A204.1 (cell line): ENCODE measurements around the gene RPL10A.

Experiments
- FAIRE-seq: peaks from 2 replicates; lab custom pipeline; 2012; peaks lifted over from hg19 to GRCh38; lab: Jason Lieb, UNC

RPL10A gene

DNA sequence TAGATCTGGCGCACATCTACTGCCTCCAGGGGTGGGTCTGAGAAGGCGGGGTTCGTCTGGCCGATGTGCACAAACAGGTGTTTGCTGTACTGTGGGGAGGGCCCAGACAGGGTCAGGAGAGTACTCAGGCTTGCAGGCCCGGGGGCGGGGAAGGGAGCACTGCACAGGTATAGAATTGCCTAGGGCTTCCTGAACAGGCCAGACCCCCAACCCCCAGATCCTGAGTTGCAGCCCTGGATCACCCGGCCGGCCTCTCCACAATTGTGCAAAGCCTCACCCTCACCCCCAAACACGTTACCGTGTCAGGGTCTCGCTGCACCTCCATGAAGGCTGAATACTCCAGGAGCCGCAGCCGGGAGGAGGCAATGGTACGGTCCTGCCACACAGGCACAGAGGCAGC is 7.8 kb downstream of the RPL10A start:
- no peak for FAIRE-seq

DNA sequence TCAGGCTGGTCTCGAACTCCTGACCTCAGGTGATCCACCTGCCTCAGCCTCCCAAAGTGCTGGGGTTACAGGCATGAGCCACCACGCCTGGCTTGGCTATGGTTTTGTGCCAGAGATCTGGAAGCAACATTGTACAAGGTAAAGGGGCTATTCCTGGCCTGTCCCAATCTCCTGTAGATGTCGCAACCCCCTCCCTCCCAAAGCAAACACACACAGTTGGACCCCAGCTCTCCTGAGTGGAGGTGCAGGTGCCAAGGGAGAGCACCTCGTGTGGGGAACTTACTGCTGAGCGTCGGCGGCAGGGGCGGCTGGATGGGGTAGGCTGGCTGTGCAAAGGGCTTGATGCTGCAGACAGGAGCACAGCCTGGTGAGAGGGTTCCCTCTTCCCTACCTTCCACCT is 8.8 kb downstream of the RPL10A start:
- FAIRE-seq = no peak

DNA sequence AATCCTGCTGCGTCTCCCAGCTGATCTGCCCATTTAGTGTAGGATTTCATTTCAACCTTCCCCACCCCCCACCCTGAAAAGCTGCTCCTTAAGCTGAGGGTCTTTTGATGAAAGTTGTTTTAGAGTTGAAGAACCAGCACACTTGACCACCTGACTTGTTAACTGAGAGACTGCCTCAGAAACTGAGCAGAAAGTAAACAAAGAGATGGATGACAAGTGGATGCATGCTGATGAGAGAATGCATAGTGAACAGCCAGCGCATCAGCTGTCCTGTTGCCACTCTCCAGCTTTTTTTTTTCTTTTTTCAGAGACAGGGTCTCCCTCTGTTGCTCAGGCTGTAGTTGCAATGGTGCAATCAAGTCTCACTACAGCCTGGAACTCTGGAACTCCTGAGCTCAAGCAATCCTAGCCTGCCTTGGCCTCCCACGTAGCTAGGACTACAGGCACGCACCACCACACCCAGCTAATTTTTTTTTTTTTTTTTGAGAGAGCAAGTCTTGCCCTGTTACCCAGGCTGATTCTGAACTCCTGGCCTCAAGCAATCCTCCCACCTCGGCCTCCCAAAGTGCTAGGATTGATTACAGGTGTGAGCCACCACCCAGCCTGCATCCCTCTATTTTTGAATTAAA is 9.5 kb downstream of the RPL10A start:
- no peak for FAIRE-seq

DNA sequence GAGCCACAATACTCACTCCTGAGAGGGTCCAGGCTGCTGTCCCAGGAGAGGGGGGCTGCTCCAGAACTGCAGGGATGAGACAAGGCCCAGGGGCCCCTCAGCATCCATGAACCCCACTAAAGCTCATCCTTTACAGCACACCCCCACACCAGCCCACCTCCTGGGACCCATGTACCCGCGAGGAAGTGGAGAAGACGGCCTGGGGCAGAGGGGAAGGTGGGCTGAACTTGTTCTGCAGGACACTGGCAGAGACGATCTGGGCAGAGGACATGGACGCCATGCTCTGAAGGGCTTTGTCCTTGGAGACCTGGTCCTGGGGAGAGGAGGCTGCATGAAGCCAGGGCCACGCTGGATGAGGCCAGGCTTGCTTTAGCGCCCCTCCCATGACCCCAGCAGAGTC is 10.1 kb downstream of the RPL10A start:
- no peak for FAIRE-seq

DNA sequence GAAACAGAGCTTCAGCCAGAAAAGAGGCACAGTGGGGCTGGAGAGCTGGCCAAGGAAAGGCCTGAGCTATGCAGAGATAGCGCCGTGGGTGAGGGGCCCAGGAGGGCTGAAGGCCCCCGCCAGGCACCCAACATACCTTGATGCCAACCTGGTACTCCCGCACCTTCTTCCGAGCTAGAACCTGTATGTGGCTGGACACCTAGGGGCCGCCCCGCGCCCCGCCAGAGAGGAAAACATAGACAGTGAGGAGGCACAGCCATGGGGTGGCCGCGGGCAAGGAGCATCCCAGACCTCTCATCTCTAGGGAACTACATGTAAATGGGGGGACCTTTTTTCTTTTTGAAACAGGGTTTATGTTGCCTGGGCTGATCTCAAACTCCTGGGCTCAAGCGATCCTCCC is 12.0 kb downstream of the RPL10A start:
- FAIRE-seq = no peak

DNA sequence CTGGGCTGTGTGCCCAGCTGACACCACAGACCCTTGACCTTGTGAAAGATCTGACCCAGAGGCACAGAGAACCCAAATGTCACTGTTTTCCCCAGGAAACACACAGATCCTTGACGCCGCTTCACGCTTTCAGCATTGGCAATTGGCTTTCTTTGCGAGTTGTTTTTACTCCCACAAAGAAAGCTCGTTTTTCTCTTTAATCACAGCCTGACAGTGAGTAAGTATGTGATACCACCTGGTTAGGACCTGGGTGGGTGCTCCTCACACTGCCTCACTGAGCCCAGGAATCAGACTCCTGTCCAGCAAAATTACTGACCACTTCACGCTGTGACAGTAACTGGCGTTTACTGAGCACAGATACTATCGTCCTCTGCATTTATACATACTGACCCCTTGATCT is 13.0 kb downstream of the RPL10A start:
- no peak for FAIRE-seq

- FAIRE-seq = no peak
Measured at GRCh38 chr6:35483062-35483461, 14.9 kb downstream of the RPL10A start.

DNA sequence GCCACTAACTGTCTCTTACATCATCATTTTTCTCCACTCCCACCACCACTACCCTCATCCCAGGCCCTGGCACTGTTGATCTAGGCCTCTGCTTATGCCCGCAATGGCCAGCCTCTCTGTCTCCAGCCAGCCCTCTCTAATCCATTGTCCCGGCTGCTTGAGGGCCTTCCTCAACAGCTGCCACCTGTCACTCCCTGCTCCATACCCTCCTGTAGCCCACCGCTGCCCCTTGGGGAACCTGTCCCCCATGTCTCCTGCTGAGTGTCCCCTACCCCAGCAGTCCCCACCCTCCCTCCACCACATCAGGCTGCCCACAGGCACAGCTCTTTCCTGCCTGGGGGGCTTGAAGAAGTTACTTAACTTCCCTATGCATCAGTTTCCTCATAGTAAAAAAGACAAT is 15.3 kb downstream of the RPL10A start:
- no peak for FAIRE-seq

GRCh38 chr6:35483893-35484645 is 15.9 kb downstream of the RPL10A start:
- no peak for FAIRE-seq

GRCh38 chr6:35484921-35485392 is 16.8 kb downstream of the RPL10A start:
- no peak for FAIRE-seq

DNA sequence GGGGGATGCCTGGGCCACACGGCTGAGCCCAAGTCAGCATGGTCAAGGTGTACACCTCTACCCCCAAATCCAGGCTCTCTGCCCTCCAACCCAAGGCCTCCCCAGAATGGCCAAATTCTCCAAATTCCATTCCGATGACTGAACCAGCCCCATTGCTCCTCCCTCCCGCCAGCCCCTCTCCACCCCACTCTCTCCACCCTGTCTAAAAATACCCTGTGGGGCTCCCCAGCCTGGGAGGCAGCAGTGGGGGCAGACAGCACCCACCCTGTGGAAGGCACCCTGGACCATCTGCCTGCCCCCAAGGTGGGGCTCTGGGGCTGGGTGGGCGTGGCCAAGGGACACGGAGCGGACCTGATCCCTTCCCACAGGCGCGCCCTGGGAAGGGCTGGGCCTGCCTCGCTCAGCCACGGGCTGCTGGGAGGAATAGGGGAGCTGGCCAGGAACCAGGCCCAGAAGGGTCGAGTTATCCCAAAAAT is 17.2 kb downstream of the RPL10A start:
- FAIRE-seq = no peak

GRCh38 chr6:35486005-35486925 is 18.1 kb downstream of the RPL10A start:
- FAIRE-seq = no peak

DNA sequence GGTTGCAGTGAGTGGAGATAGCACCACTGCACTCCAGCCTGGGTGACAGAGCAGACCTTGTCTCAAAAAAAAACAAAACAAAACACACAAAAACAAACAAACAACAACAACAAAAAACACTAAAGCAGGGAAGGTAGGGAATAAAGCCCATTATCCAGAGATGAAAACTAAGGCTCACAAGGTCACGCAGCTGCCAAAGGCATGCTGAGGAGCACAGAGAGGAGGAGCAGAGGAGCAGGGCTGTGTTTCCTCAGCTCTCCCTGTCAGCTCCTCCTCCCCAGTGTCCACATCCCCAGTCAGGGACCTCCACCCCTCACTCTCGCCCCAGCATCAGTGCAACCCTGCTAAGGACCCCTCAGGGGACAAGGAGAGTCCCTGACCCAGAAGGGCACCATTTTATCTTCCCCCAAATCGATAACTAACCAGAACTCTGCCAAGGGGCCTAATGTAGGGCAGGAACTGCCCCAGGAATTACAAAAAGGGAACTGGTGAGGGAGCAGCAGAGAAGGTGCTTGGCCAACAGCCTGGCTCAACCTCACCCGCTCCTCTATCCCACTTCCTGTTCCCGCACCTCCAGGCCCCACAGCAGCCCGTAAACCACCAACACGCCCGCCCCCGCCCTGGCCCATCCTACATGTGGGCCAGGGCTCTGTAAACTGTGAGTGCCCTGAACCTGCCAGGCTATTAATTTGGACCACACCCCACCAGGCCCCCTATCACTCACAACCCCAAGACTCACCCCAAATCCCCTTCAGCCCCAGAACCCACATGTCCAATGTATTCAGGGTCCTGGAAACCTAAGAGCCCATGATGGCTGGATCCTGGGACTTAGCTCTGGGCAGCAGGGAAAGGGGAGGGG is 19.7 kb downstream of the RPL10A start:
- FAIRE-seq = no peak

DNA sequence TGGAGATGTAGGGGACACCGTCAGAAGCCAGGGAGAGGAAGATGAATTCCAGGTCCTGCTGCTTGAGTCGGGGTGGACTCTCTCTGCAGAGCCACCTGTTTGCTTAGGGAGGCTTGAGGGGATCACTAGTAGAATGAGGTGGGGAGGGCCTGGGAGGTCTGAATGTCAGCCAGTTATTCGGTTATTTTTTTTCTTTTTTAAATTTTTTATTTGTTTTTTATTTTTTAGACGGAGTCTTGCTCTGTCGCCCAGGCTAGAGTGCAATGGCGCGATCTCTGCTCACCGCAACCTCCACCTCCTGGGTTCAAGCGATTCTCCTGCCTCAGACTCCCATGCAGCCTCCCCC is 20.3 kb downstream of the RPL10A start:
- no peak for FAIRE-seq

- FAIRE-seq = no peak
Measured at GRCh38 chr6:35489066-35489465, 20.9 kb downstream of the RPL10A start.

DNA sequence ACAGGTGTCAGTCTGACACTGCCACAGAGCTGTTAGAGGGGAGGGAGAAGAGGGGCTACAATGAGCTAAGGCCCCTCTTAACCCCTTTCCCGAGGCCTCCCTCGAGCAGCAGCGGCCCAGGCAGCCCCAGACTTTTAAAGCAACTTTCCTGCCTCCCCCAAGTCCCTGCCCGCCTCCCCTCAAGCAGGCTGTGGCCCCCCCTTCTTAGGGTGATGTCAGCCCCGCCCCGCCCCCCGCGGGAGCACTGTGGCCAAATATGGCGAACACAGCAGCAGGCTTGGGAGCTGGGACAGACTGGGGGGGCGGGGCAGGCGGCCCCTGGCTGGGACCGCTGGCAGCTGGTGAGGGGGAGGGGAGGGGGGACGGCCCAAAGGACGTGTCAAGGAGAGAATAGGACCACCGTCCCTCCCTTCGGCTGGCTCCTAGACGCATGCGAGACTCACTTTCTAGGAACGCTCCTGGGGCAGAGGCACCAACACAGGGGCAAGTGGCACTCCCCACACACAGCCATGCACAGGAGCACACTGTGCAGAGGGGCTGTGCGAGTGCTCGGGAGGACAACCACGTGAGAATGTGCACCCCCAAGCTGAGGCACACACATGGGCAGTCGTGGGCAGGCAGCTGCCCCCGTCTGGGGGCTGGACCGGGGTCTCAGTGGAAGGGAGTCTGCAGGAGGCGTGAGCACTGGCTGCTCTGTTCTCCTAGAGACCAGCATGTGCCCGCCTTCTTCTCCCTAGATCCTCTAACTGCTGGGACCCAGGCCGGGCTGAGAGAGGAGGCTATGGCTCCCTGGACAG is 22.0 kb downstream of the RPL10A start:
- no peak for FAIRE-seq

DNA sequence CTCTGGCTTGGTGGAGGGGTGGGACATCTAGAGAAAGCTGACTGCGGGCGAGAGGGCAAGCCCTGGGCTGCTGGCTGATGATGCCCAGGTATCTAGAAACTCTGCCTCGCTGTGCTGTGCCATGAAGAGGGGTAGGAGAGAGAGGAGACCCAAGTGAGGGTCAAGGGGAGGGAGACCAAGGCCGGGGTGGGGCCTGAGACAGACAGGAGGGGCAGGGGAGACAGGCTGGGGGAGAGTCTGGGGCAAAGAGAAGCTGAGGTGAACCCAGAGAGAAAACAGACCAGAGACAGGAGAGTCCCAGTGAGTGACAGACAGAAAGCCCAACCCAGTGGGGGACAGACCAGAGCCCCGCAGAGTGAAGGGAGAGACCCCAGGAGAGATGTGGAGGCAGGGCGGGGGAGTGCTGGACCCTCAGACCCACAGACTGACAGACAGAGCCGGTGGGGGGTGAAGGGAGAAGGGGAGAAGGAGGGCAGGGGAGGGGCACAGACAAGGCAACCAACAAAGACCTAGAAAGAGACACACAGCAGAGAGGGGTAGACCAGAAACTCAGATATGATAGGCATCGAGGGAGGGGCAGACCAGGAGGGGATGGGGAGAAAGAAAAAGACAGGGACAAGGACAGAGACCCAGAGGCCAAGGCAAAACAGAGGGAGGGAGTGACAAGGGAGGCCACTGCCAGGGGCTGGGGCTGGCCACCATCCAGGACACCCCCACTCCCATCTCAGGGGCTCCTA is 22.8 kb downstream of the RPL10A start:
- no peak for FAIRE-seq

- no peak for FAIRE-seq
Measured at GRCh38 chr6:35491558-35492257, 23.5 kb downstream of the RPL10A start.

DNA sequence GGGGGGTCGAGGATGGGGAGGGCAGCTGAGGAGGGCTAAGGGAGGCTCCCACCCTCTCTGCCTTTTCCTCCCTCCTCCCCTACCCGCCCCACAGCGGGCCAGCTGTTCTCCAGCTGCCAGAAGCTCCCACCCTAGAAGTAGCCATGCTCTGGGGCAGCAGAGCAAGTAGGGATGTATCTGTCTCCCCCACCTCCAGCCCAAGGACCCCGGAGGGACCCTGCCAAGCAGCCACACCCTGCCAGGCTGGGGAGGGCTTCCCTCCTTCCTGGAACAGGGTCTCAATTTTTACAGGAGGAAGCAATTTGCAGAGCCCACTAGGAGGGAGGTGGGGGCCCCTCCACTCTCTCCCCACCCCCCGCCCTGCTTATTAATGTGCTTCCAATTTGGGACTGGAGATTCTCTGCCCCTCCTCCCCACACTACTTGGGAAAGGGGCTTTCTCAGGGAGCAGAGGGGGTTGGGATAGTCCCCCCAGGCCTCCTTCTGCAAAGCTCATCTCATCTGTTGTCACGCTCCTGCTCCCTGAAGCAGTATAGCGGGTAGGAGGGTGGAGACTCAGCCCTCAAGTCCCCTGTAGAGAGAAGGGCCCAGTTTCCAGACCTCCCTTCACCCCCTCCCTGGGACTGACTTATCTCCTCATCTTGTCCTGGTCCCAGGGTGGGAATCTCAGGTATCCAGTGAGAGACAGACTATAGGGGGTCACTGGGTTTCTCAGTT is 24.2 kb downstream of the RPL10A start:
- no peak for FAIRE-seq
